Peyer's patch (tissue), 4 donors: ENCODE measurements around the gene UBE2E3.

ENCODE experiments used
- POLR2A ChIP-seq, 2 donors: fragments of 450-650 bp; IDR thresholded peaks; one replicate each; pipeline ENCODE4 v1.5.1; 2017; ENCODE audit warnings: antibody characterized with exemption in 2 of 2, mild to moderate bottlenecking in 2 of 2, moderate library complexity in 2 of 2
- TF ChIP-seq, protein P1 (sequence below), 6 experiments: fragments of 450-650 bp in 4 of 6; fragments of 200-600 bp in 2 of 6; sonication (generic) in 1 of 6; IDR thresholded peaks; one replicate each; pipeline ENCODE4 v1.5.1; 2017 to 2019; ENCODE audit warnings: antibody characterized with exemption in 6 of 6, mild to moderate bottlenecking in 3 of 6, moderate library complexity in 1 of 6

DNA sequence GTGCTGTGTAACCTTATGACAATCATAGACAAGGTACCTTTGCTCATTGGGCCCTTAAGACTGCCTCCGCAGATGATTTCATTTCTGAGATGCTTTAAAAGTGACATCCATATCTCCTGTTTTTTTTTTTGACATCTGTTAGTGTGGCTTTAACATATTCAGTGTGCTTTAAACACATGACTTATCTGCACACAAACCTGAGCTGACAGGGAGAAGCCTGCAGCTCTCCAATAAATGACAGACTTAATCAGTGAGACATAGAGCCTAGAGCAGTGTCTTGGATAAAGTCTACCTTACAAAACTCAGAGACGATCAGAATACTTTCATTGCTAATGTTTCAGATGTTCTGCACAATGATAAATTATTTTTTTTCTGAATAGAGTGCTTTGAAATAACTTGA is 130.7 kb downstream of the UBE2E3 start:
- TF ChIP-seq, protein P1, sequence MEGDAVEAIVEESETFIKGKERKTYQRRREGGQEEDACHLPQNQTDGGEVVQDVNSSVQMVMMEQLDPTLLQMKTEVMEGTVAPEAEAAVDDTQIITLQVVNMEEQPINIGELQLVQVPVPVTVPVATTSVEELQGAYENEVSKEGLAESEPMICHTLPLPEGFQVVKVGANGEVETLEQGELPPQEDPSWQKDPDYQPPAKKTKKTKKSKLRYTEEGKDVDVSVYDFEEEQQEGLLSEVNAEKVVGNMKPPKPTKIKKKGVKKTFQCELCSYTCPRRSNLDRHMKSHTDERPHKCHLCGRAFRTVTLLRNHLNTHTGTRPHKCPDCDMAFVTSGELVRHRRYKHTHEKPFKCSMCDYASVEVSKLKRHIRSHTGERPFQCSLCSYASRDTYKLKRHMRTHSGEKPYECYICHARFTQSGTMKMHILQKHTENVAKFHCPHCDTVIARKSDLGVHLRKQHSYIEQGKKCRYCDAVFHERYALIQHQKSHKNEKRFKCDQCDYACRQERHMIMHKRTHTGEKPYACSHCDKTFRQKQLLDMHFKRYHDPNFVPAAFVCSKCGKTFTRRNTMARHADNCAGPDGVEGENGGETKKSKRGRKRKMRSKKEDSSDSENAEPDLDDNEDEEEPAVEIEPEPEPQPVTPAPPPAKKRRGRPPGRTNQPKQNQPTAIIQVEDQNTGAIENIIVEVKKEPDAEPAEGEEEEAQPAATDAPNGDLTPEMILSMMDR (IDR thresholded peaks at IDR 0.05) = no peak
- TF ChIP-seq POLR2A (IDR thresholded peaks at IDR 0.05) = no peak
